ENCODE data around the gene KPNA6.

- no peak for TF ChIP-seq TARDBP (IDR thresholded peaks at IDR 0.05)
- TF ChIP-seq SP1 (IDR thresholded peaks at IDR 0.05) = no peak
Measured at GRCh38 chr1:32122151-32122550, 14.3 kb downstream of the KPNA6 start.
